ENCODE results near the gene ADCYAP1.

Gene ADCYAP1

DNA sequence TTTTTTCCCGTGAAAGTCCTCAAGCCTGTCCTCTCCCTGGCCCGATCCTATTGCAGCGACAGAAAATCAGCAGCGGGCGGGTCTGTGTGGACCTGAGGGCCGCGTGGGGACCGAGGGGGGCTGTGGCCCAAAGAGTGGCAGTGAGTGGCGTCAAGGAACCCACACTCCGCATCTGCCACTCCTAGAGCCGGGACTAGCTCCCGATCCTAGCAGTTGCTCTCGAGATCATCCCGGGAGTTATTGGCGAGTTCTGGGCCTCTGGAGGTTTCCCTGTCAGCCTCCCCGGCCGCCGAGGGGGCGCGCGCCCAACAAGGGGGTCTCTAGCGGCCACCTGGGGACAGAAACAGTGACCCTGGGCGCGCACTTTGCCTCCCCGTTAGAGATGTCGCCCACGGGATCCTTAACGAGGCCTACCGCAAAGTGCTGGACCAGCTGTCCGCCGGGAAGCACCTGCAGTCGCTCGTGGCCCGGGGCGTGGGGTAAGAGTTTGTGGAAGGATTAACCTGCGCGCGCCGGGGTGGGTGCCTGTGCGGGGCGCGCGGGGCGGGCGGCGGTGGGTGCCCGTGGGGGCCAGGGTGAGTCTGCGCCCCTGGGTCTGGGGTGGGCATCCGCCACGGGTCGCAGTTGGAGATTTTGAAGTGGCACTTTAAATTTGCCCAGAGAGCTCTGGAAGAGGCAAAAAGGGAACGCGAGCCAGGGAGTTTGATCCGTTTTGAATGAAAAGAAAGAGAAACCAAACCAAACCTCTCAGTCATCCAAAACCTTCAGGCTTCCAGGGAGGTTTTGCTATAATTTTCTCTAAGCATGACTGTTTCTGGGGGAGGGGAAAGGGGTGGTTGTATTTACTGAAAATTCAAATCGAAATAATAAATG, 3.5 kb downstream of the ADCYAP1 start (continued):
- TF ChIP-seq OSR1 (CRISPR knock-in tag; IDR thresholded peaks at IDR 0.05) (no peak), ZFP3 (CRISPR knock-in tag; IDR thresholded peaks at IDR 0.05) (no peak), RARB (CRISPR knock-in tag; IDR thresholded peaks at IDR 0.05) (no peak), ZC3H10 (CRISPR knock-in tag; IDR thresholded peaks at IDR 0.05) (no peak), ESRRG (CRISPR knock-in tag; IDR thresholded peaks at IDR 0.05) (no peak), GLIS3 (CRISPR knock-in tag; IDR thresholded peaks at IDR 0.05) (no peak), TOX (CRISPR knock-in tag; IDR thresholded peaks at IDR 0.05; ENCODE audit: borderline replicate concordance) (no peak), ZNF8 (CRISPR knock-in tag; IDR thresholded peaks at IDR 0.05) (no peak), PPARA (CRISPR knock-in tag; IDR thresholded peaks at IDR 0.05; ENCODE audit: borderline replicate concordance) (no peak)
- TF ChIP-seq, protein P1, sequence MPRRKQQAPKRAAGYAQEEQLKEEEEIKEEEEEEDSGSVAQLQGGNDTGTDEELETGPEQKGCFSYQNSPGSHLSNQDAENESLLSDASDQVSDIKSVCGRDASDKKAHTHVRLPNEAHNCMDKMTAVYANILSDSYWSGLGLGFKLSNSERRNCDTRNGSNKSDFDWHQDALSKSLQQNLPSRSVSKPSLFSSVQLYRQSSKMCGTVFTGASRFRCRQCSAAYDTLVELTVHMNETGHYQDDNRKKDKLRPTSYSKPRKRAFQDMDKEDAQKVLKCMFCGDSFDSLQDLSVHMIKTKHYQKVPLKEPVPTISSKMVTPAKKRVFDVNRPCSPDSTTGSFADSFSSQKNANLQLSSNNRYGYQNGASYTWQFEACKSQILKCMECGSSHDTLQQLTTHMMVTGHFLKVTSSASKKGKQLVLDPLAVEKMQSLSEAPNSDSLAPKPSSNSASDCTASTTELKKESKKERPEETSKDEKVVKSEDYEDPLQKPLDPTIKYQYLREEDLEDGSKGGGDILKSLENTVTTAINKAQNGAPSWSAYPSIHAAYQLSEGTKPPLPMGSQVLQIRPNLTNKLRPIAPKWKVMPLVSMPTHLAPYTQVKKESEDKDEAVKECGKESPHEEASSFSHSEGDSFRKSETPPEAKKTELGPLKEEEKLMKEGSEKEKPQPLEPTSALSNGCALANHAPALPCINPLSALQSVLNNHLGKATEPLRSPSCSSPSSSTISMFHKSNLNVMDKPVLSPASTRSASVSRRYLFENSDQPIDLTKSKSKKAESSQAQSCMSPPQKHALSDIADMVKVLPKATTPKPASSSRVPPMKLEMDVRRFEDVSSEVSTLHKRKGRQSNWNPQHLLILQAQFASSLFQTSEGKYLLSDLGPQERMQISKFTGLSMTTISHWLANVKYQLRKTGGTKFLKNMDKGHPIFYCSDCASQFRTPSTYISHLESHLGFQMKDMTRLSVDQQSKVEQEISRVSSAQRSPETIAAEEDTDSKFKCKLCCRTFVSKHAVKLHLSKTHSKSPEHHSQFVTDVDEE (CRISPR knock-in tag; IDR thresholded peaks at IDR 0.05), result no peak

DNA sequence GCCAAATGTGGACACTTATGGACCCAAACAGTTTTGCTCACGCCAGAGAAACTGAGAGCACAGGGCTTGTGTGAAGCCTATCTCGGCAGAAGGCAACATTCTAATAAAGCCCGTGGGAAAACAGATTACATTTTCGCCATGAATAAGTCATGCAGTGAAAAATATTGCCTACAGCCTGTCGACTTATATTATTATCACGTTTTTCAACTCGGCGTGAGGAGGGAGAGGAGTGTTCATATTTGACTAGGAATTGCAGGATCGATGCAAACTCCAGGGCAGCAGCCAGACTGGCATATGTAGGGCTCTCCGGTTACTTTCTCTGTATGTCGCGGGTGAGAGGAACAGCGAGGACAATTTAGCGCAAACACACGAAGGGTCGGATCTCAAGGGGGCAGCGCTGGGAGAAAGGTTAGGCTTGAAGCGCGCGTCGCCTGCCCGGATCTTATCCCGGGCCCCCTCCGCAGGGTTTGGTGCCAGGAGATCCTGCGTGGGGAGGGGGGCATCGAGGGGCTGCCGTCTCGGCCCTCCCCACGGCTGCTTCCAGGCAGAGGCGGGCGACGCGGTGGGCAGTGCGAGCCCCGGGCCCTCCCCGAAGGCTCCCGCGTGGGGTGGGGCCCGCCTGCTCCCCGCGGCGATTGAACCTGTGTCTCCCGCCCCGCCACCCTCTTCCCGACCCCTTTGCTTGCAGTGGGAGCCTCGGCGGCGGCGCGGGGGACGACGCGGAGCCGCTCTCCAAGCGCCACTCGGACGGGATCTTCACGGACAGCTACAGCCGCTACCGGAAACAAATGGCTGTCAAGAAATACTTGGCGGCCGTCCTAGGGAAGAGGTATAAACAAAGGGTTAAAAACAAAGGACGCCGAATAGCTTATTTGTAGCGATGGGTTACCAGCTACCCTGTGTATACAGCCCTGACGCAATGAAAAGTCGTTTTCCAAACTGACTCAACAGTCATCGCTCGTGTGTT, 4.4 kb downstream of the ADCYAP1 start:
- no peak; the same call in 2 of the 3 replicates for ATAC-seq
- no peak for TF ChIP-seq ISL1 (CRISPR knock-in tag; IDR thresholded peaks at IDR 0.05)

DNA sequence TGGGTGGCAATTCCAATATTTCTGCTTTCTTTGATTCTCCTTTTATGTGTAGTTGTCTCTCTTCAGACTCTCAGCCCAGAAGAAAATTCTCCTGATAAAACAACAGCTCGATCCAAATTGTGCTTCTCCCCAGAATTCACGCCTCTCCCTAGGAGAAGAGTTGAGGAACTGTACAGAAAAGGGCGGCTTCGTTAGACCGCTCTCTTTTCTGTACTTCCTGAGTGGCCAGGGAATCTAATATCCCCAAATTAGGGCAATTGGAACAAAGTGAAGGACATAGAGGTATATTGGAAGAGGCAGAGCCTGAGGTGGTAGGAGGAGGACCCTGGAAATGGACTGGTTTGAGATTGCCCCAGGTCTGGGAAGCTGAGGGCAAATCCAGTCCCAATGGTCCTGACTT, 5.6 kb downstream of the ADCYAP1 start:
- TF ChIP-seq, protein P2, sequence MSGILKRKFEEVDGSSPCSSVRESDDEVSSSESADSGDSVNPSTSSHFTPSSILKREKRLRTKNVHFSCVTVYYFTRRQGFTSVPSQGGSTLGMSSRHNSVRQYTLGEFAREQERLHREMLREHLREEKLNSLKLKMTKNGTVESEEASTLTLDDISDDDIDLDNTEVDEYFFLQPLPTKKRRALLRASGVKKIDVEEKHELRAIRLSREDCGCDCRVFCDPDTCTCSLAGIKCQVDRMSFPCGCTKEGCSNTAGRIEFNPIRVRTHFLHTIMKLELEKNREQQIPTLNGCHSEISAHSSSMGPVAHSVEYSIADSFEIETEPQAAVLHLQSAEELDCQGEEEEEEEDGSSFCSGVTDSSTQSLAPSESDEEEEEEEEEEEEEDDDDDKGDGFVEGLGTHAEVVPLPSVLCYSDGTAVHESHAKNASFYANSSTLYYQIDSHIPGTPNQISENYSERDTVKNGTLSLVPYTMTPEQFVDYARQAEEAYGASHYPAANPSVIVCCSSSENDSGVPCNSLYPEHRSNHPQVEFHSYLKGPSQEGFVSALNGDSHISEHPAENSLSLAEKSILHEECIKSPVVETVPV (CRISPR knock-in tag; IDR thresholded peaks at IDR 0.05), result no peak
- TF ChIP-seq, protein P3, sequence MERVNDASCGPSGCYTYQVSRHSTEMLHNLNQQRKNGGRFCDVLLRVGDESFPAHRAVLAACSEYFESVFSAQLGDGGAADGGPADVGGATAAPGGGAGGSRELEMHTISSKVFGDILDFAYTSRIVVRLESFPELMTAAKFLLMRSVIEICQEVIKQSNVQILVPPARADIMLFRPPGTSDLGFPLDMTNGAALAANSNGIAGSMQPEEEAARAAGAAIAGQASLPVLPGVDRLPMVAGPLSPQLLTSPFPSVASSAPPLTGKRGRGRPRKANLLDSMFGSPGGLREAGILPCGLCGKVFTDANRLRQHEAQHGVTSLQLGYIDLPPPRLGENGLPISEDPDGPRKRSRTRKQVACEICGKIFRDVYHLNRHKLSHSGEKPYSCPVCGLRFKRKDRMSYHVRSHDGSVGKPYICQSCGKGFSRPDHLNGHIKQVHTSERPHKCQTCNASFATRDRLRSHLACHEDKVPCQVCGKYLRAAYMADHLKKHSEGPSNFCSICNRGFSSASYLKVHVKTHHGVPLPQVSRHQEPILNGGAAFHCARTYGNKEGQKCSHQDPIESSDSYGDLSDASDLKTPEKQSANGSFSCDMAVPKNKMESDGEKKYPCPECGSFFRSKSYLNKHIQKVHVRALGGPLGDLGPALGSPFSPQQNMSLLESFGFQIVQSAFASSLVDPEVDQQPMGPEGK (CRISPR knock-in tag; IDR thresholded peaks at IDR 0.05; ENCODE audit: borderline replicate concordance), result no peak
- no peak for TF ChIP-seq PPARA (CRISPR knock-in tag; IDR thresholded peaks at IDR 0.05; ENCODE audit: borderline replicate concordance)
- TF ChIP-seq GLIS3 (CRISPR knock-in tag; IDR thresholded peaks at IDR 0.05), result no peak
- TF ChIP-seq TCF4 (CRISPR knock-in tag; IDR thresholded peaks at IDR 0.05; ENCODE audit: borderline replicate concordance), result no peak
- TF ChIP-seq SNAI2 (CRISPR knock-in tag; IDR thresholded peaks at IDR 0.05), result no peak
- no peak for TF ChIP-seq ISL1 (CRISPR knock-in tag; IDR thresholded peaks at IDR 0.05)
- no peak for TF ChIP-seq ZNF8 (CRISPR knock-in tag; IDR thresholded peaks at IDR 0.05)
- TF ChIP-seq RARB (CRISPR knock-in tag; IDR thresholded peaks at IDR 0.05), result no peak
- no peak for TF ChIP-seq OSR1 (CRISPR knock-in tag; IDR thresholded peaks at IDR 0.05)
- TF ChIP-seq, protein P1 (CRISPR knock-in tag; IDR thresholded peaks at IDR 0.05), result no peak
- TF ChIP-seq ESRRG (CRISPR knock-in tag; IDR thresholded peaks at IDR 0.05), result no peak
- TF ChIP-seq ZFP30 (CRISPR knock-in tag; IDR thresholded peaks at IDR 0.05), result no peak
- no peak for TF ChIP-seq ARNTL (CRISPR knock-in tag; IDR thresholded peaks at IDR 0.05; ENCODE audit: borderline replicate concordance, low read depth)
- no peak for TF ChIP-seq ZFP3 (CRISPR knock-in tag; IDR thresholded peaks at IDR 0.05)
- TF ChIP-seq ZC3H10 (CRISPR knock-in tag; IDR thresholded peaks at IDR 0.05), result no peak
- no peak for TF ChIP-seq CSDC2 (CRISPR knock-in tag; IDR thresholded peaks at IDR 0.05)
- TF ChIP-seq, protein P4, sequence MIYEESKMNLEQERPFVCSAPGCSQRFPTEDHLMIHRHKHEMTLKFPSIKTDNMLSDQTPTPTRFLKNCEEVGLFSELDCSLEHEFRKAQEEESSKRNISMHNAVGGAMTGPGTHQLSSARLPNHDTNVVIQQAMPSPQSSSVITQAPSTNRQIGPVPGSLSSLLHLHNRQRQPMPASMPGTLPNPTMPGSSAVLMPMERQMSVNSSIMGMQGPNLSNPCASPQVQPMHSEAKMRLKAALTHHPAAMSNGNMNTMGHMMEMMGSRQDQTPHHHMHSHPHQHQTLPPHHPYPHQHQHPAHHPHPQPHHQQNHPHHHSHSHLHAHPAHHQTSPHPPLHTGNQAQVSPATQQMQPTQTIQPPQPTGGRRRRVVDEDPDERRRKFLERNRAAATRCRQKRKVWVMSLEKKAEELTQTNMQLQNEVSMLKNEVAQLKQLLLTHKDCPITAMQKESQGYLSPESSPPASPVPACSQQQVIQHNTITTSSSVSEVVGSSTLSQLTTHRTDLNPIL (CRISPR knock-in tag; IDR thresholded peaks at IDR 0.05; ENCODE audit: low read depth), result no peak
- ATAC-seq, result no peak
